ENCODE results near the gene NOG.

NOG gene

GRCh38 chr17:56593646-56594319 lies at the start of gene NOG:
NOG (plus strand) TSS chr17:56593699; CDS start chr17:56594224, 525 bp downstream.
- peak; percentile 66 for DNase-seq

DNA sequence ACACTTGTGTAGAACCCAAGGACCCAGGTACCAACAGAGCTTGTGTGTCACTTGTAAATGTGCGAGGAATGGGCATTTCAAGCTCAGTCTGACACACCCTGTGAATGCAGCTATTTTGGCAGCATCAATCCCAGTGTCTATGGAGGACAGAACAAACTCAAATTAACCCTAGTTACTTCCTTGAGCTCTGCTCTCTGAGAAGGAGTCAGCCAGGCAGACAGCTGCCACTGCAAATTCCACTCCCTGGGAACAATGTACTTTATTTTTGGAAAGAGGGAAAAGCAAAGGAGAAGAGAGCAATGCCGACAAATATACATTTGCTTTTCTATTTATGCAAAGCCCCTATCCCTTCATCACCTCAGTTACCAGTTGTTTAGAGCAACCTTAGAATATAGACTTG lies 48.4 kb upstream of the NOG start:
- DNase-seq, result no peak

GRCh38 chr17:56545930-56546329 lies 47.6 kb upstream of the NOG start:
- DNase-seq, result no peak

- DNase-seq, result no peak
Measured at GRCh38 chr17:56548661-56549060, 44.8 kb upstream of the NOG start.

DNA sequence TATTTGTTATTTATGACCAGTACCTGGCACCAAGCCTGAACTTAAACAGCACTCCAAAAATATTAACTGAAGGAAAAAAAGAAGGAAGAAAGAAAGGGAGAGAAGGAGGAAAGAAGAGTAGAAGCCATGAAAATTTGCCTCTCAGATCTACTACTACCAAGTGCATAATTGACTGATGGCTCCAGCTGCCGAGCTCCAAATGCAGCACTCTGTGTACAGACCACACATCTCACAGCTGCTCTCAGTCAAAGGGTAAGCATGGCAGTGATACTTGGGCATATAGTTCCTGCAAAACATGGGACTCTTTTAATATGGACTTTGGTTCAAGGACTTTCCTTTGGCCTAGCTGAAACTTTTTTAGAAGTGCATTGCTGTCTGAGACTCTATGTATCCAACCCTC lies 44.0 kb upstream of the NOG start:
- DNase-seq, result no peak

GRCh38 chr17:56557682-56558081 lies 35.8 kb upstream of the NOG start:
- DNase-seq, result no peak

DNA sequence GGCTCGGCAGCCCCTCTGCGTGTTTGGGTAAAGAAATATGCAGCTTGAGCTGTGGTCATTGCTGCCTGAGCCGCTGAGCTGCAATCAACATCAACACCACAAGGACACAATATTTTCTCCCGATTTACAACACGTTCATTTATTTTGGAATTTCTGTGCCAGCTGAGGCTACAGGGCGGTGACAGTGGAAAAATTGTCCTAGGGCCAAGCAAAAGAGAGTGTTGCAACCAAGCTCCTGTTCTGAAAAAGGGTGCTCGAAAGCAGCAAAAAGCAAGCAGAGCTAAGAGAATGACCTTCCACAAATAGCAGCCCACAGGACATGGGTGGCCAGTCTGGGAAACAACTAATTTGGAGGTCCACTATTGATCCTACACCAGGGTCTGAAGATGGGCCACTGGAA lies 35.4 kb upstream of the NOG start:
- no peak for DNase-seq

- no peak for DNase-seq
Measured at GRCh38 chr17:56570199-56570598, 23.3 kb upstream of the NOG start.

GRCh38 chr17:56571456-56571855 lies 22.0 kb upstream of the NOG start:
- no peak for DNase-seq

DNA sequence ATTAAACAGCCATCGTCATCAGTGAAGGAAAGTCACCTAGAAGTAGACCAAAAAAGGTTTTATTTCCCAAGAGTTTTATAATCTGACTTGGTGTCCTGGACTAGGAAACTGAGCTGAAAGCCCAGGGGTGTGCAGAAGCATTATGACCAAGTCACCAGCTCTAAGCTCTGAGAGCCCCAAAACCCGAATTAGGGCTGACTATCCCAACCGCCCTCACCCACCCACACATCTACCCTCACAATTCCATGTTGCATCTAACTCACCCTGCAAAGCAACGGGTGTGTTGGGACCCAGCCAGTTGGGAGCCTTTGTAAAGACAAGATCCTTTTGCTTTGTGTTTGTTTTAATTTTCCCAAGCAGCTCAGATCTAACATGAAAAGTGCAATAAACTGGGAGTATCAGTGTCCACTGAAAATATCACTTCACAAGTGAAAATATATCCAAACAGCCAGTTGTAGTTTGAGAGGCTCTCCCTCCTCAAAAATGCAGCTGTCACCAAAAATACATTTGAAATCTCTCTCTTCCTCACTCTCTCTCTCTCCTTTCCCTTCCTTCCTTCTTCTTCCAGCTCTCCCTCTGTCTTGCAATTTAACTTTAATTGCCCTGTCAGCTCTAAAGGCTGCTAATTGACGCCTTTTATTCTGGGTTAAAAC lies 16.2 kb upstream of the NOG start:
- DNase-seq, result no peak

DNA sequence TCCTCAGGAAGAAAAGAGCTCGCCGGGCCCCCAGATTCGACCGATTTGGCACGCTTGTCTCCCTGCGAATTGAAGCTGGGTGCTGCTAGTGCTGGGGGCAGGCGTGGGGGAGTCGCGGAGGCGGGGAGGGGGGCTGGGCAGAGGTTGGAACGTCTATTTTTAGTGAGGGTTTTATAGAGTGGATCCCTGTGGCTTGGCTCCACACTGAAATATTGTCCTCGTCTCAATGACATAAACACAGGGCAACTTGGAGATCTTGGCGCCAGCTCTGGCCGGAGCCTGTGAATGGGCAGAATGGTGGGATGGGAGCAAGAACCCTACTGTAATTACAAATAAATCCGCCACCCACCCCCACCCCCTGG lies 15.7 kb upstream of the NOG start:
- no peak for DNase-seq

GRCh38 chr17:56581635-56582627 lies 11.6 kb upstream of the NOG start:
- no peak for DNase-seq

DNA sequence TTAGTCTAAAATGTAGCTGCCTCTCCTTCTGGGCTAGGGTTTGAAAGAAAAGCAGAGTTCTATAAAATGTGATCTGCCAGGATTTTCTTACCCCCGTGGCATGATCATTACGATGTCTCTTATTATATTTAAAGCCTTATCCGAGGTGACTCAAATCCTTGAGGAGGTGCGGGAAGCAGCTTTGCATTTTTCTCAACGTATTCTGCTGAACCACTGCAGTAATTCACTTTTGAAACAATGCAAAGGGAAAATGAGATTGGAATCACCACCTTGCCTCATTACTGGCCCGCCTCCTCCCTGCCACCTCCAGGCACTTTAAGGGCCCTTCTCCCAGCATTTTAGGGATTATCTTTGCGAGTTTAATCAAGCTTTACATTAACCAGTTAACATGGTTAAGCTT lies 9.7 kb upstream of the NOG start:
- DNase-seq, result no peak

- no peak for DNase-seq
Measured at GRCh38 chr17:56587298-56587697, 6.2 kb upstream of the NOG start.

DNA sequence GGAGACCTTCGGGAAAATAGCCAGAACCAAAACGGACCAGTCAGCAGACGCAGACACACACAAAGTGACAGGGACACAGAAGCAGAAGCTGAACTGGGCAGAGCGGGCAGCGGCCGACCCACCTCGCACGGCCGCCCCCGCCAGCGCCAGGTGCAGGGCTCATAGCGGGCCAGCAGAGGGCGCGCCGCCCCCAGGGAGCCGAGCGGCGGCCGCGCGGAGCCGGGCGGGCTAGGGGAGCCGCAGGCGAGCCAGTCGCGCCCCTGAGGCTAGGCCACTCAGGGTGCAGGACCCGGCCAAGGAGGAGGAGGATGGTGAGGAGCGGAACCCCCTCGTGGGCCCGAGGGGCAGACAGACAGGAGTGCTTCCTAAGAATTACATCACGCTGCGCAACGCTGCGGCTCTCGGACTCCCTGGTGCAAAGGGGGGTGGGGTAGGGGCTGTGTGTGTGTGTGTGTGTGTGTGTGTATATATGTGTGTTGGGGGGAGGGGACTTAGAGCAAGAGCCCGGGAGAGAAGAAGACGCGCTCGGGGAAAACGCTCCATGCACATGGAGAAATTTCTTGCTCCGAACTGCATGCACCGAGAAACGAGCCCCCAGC lies 913 bp upstream of the NOG start:
- DNase-seq, result peak; percentile 38

DNA sequence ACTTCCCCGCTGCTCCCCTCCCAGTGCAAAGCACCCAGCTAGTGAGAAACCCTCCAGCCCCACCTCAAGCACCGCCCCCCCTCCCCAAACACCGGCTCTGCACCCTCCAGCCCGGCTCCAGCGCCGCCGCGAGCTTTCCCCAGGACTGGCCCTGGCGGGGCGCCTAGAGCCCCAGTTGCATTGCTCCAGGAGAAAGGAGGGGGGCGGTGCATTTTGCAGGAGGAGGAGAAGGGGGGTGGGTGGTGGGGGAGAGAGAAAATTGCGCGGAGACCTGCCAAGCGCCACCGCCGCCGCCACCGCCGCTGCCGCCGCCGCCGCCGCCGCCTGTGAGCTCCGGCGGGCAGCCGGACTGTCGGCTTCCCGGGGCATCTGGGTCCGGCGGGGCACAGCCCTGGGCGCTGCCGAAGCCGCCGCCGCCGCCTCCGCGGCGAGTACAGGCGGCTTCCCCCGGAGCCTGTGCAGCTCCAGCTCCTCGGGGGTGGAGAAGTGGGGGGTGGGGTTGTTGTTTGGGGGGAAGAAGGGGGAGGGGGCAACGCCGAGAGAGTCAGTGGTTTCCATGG lies 333 bp upstream of the NOG start:
- DNase-seq, result peak; percentile 52

DNA sequence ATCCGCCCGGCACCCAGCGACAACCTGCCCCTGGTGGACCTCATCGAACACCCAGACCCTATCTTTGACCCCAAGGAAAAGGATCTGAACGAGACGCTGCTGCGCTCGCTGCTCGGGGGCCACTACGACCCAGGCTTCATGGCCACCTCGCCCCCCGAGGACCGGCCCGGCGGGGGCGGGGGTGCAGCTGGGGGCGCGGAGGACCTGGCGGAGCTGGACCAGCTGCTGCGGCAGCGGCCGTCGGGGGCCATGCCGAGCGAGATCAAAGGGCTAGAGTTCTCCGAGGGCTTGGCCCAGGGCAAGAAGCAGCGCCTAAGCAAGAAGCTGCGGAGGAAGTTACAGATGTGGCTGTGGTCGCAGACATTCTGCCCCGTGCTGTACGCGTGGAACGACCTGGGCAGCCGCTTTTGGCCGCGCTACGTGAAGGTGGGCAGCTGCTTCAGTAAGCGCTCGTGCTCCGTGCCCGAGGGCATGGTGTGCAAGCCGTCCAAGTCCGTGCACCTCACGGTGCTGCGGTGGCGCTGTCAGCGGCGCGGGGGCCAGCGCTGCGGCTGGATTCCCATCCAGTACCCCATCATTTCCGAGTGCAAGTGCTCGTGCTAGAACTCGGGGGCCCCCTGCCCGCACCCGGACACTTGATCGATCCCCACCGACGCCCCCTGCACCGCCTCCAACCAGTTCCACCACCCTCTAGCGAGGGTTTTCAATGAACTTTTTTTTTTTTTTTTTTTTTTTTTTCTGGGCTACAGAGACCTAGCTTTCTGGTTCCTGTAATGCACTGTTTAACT lies 1.0 kb downstream of the NOG start:
- DNase-seq, result no peak

- no peak for DNase-seq
Measured at GRCh38 chr17:56595108-56595418, 1.6 kb downstream of the NOG start.

DNA sequence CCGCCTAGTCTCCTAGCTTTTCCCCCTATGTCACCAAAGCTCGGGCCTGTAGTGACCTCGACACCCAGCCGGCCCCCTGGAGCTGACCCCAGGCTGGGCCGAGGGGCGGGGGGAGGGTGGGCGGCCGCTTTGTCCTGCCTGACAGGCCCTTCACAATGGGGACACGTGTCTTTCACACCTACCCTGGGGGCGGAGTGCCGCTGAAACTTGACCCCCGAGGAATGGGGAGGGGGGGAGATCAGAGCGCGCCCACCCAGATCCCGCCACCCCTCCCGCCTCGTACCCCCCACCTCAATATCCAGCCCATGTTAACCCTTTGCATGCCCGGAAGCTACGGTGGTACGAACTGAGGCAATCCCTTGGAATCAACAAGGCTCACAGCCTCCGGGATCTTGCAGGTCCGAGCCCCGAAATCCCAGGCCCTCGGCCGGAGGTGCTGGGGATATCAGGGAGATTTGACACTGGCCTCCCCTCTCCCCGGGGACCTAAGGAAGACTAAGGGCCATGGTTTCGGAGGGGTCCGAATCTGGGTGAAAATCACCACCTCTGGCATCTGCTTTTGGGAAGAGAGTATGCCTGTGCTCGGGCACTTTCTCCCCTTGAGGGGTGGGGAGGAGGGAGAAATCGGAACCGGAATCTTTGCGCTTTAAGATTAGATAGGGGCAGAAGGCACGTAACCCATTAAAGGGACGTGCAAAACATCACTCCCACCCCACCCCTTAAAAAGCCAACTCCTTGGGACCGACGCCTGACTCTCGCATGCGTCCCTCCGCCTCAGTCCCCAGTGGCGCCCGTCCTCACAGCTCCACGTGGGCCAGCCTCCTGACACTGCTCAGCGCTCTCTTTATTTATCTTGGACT lies 2.6 kb downstream of the NOG start:
- no peak for DNase-seq

DNA sequence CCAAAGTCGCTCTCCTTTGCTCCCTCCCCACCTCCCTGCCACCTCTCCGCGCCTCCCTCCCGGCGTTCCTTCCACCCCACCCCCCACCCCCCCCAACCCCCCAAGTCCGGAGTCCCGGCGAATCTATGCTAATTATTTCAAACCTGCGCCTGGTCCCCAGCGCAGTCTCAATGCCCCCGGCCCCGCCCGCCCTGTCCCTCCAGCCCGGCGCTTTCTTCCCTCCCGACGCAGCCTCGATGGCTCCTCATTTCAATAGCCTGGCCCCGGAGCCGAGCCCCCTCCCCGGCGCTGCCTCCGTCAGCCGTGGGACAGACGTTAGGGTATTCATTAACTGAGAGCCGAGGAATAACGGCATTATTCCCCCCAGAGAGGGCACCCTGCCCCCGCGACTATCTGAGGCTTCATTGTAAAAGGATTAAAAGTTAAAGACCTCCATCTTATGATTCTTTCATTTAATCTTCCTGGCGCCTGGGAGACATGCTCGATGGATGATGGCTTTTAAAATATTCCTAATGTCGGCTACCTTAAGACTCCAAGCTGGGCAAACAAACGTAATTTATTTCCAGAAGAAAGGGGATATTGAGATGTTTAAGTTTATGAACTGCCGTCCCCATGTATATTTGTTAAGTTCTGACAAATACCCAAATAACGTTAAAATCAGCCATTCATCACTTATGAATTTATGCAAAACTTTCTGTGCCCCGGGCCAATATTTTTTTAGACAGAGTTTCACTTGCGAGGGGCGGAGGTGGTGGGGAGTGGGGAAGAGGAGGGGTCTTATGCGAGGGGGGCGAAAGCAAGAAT lies 3.4 kb downstream of the NOG start:
- DNase-seq, result no peak
